Astrocyte (in vitro differentiated cells and primary cell): ENCODE measurements around the gene SH2B3. TPM values are rescaled to one million over a fixed set of nuclear protein-coding genes. Genes with fewer than 3 reads are reported as not detected.

ENCODE experiments used
- DNase-seq: peaks from one replicate; pipeline ENCODE4 v3.0.0-alpha.2; 2010; ENCODE audit warnings: low read depth
- FAIRE-seq: peaks from 2 replicates; lab custom pipeline; 2011; peaks lifted over from hg19 to GRCh38; lab: Jason Lieb, UNC
- H2AFZ ChIP-seq: 2 replicates; pipeline ENCODE4 v1.6.0; 2012; ENCODE audit warnings: low read depth, low read length, inconsistent platforms
- H3K27ac ChIP-seq: 2 replicates; pipeline ENCODE4 v1.5.1; 2011; ENCODE audit warnings: low read depth, low read length, inconsistent platforms
- H3K27me3 ChIP-seq: 2 replicates; pipeline ENCODE4 v1.6.0; 2011; ENCODE audit warnings: low read length, inconsistent platforms; ENCODE audit not compliant: insufficient read depth
- H3K36me3 ChIP-seq: 2 replicates; pipeline ENCODE4 v1.5.1; 2011; ENCODE audit warnings: low read length, inconsistent platforms; ENCODE audit not compliant: insufficient read depth
- H3K4me1 ChIP-seq: 2 replicates; pipeline ENCODE4 v1.5.1; 2011; ENCODE audit warnings: low read length, inconsistent platforms; ENCODE audit not compliant: insufficient read depth
- H3K4me2 ChIP-seq: 2 replicates; pipeline ENCODE4 v1.6.0; 2012; ENCODE audit warnings: low read length, inconsistent platforms
- H3K4me3 ChIP-seq: 2 replicates; pipeline ENCODE4 v1.5.1; 2011; ENCODE audit warnings: low read depth, mild to moderate bottlenecking, low read length, inconsistent platforms; ENCODE audit not compliant: insufficient read depth
- H3K79me2 ChIP-seq: 2 replicates; pipeline ENCODE4 v1.6.0; 2012; ENCODE audit warnings: mild to moderate bottlenecking, low read length, inconsistent platforms; ENCODE audit not compliant: insufficient read depth
- H3K9ac ChIP-seq: 2 replicates; pipeline ENCODE4 v1.6.0; 2012; ENCODE audit warnings: mild to moderate bottlenecking, low read length, inconsistent platforms
- H3K9me3 ChIP-seq: 2 replicates; pipeline ENCODE4 v1.5.1; 2012; ENCODE audit warnings: low read depth, mild to moderate bottlenecking, low read length, inconsistent platforms; ENCODE audit not compliant: insufficient read depth
- H4K20me1 ChIP-seq: 2 replicates; pipeline ENCODE4 v1.6.0; 2012; ENCODE audit warnings: low read length, inconsistent platforms; ENCODE audit not compliant: insufficient read depth
- H3K27ac Mint-ChIP-seq: one replicate; pipeline ENCODE4 v1.8.0; 2021; ENCODE audit warnings: mild to moderate bottlenecking, mixed read lengths; ENCODE audit not compliant: unreplicated experiment
- H3K27me3 Mint-ChIP-seq: one replicate; pipeline ENCODE4 v1.8.0; 2021; ENCODE audit warnings: low read depth, mixed read lengths; ENCODE audit not compliant: unreplicated experiment
- H3K36me3 Mint-ChIP-seq: one replicate; pipeline ENCODE4 v1.8.0; 2021; ENCODE audit warnings: low read depth, mixed read lengths; ENCODE audit not compliant: unreplicated experiment
- H3K4me1 Mint-ChIP-seq: one replicate; pipeline ENCODE4 v1.8.0; 2021; ENCODE audit warnings: low read depth, mixed read lengths; ENCODE audit not compliant: unreplicated experiment
- H3K4me3 Mint-ChIP-seq: one replicate; pipeline ENCODE4 v1.8.0; 2021; ENCODE audit warnings: mild to moderate bottlenecking, moderate library complexity, mixed read lengths; ENCODE audit not compliant: unreplicated experiment
- H3K9me3 Mint-ChIP-seq: one replicate; pipeline ENCODE4 v1.8.0; 2021; ENCODE audit warnings: mild to moderate bottlenecking, mixed read lengths; ENCODE audit not compliant: unreplicated experiment
- EZH2 ChIP-seq: IDR thresholded peaks from 2 replicates; pipeline ENCODE4 v1.6.1; 2012; ENCODE audit warnings: mild to moderate bottlenecking, low read length, inconsistent platforms; ENCODE audit not compliant: insufficient read depth
- total RNA-seq: library from RNA; stranded (reverse); gene quantifications from 2 replicates; pipeline ENCODE4 v1.2.1, GENCODE V29; 2021
- TF ChIP-seq, protein P1 (sequence below): IDR thresholded peaks from 2 replicates; pipeline ENCODE4 v1.5.1; 2011; ENCODE audit warnings: low read depth, mild to moderate bottlenecking, inconsistent platforms, low read length, moderate library complexity; ENCODE audit not compliant: insufficient read depth

The SH2B3 gene
- total RNA-seq, 1 donor from 2014 or later = 23.6 TPM

DNA sequence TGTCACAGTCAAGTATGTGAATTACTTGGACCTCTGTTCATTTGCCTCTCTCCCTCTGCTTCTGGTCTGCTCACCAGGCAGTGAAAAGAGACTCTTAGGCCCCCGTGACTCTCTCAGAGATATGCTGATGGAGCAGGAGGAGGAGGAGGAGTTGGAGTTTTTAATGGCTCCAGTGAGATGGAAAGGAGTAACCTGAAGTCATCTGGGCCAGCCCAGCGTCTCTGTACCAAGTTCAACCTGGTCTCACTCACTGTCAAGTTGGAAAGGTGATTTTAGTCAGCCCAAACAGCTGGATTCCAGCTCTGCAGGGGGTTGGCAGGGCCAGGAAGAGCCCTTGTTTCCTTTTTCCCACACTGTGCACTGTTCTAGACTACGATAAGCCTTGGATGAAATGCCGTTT lies 48.6 kb downstream of the SH2B3 start:
- TF ChIP-seq EZH2 = no peak
- TF ChIP-seq, protein P1, sequence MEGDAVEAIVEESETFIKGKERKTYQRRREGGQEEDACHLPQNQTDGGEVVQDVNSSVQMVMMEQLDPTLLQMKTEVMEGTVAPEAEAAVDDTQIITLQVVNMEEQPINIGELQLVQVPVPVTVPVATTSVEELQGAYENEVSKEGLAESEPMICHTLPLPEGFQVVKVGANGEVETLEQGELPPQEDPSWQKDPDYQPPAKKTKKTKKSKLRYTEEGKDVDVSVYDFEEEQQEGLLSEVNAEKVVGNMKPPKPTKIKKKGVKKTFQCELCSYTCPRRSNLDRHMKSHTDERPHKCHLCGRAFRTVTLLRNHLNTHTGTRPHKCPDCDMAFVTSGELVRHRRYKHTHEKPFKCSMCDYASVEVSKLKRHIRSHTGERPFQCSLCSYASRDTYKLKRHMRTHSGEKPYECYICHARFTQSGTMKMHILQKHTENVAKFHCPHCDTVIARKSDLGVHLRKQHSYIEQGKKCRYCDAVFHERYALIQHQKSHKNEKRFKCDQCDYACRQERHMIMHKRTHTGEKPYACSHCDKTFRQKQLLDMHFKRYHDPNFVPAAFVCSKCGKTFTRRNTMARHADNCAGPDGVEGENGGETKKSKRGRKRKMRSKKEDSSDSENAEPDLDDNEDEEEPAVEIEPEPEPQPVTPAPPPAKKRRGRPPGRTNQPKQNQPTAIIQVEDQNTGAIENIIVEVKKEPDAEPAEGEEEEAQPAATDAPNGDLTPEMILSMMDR = no peak
- Histone ChIP-seq H3K9ac (no peak overlapping the region), H2AFZ (no peak overlapping the region), H3K9me3 (no peaks in the 10 kb centered on the region), H3K27ac (no peak overlapping the region), H3K79me2 (peaks cover 18% of the 10 kb centered on the region), H3K4me1 (peaks cover 12% of the 10 kb centered on the region), H3K27me3 (no peaks in the 10 kb centered on the region), H4K20me1 (peaks cover 69% of the 10 kb centered on the region), H3K36me3 (peaks cover 62% of the 10 kb centered on the region), H3K4me3 (no peak overlapping the region), H3K4me2 (no peak overlapping the region)
- no peak overlapping the region for H3K4me3 Mint-ChIP-seq
- H3K4me1 Mint-ChIP-seq = peaks cover 24% of the 10 kb centered on the region
- DNase-seq (no peak), FAIRE-seq (no peak)
- no peak overlapping the region for H3K27ac Mint-ChIP-seq
- H3K36me3 Mint-ChIP-seq = peaks cover 28% of the 10 kb centered on the region
- H3K27me3 Mint-ChIP-seq = no peaks in the 10 kb centered on the region
- H3K9me3 Mint-ChIP-seq = no peaks in the 10 kb centered on the region

DNA sequence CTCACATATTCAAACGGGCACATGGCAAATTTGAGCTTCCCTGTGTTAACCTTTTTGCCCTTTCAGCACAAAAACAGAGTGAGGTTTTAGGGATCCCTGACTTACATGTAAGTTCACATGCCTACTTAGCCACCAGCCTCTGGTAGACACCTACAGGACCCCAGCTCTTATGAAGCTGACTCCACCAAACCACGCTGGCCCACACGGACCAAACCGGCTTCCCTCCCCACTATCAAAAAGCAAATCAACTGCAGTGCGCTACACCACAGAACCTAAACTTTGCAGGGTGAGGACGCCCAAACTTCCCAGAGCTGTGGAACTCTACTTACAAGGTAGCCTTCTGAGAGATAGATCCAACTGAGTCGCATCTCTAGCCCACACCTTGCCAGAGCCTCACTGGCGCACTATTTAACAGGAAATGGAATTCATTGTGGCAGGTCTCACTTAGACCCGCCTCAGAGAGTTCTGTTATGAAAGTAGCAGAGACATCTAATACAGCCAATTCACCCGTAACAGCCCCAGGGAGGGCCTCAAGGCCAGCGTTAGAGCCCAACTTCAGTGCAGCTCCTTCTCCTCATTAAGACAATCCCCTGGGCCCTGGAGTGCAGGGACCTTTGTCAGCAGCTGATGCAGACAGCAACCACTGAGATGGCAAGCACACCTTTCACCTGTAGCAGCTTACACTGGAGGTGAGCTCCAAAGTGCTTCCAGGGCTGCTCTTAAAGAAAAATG lies 49.2 kb downstream of the SH2B3 start:
- H3K27ac Mint-ChIP-seq = peak overlapping the region; percentile 49
- H3K4me2 ChIP-seq = no peak overlapping the region
- no peak for DNase-seq
- peaks cover 18% of the 10 kb centered on the region for H3K79me2 ChIP-seq
- peaks cover 64% of the 10 kb centered on the region for H4K20me1 ChIP-seq
- H3K9me3 Mint-ChIP-seq = no peaks in the 10 kb centered on the region
- peaks cover 12% of the 10 kb centered on the region for H3K4me1 ChIP-seq
- no peak overlapping the region for H3K4me3 ChIP-seq
- no peak overlapping the region for H3K4me3 Mint-ChIP-seq
- no peaks in the 10 kb centered on the region for H3K9me3 ChIP-seq
- no peaks in the 10 kb centered on the region for H3K27me3 ChIP-seq
- H3K36me3 Mint-ChIP-seq = peaks cover 28% of the 10 kb centered on the region
- peaks cover 58% of the 10 kb centered on the region for H3K36me3 ChIP-seq
- no peak for FAIRE-seq
- TF ChIP-seq EZH2 = no peak
- TF ChIP-seq, protein P1 = no peak
- H2AFZ ChIP-seq = no peak overlapping the region
- H3K9ac ChIP-seq = peak overlapping the region; percentile 26
- peaks cover 23% of the 10 kb centered on the region for H3K4me1 Mint-ChIP-seq
- peak overlapping the region; percentile 52 for H3K27ac ChIP-seq
- no peaks in the 10 kb centered on the region for H3K27me3 Mint-ChIP-seq
